Endothelial cell of umbilical vein (primary cell): ENCODE measurements around the gene NPTN. TPM values are rescaled to one million over a fixed set of nuclear protein-coding genes. Genes with fewer than 3 reads are reported as not detected.

ENCODE experiments used
- BruUV-seq: library from RNA; stranded (reverse); fragments of 400-500 nt; replicated peaks from 2 replicates; lab custom pipeline; 2021; lab: Mats Ljungman, UMichigan
- CTCF ChIA-PET: fragments of 300-600, 350-600 bp; sonication (Branson Sonifier 250); formaldehyde crosslinking; loops from one replicate; lab custom pipeline; 2021; ENCODE audit warnings: antibody characterized with exemption, inconsistent platforms; lab: Charles Lee
- POLR2A ChIA-PET: fragments of 300-600, 350-600 bp; sonication (Branson Sonifier 250); formaldehyde crosslinking; loops from one replicate; lab custom pipeline; 2021; ENCODE audit warnings: antibody characterized with exemption, inconsistent platforms; lab: Charles Lee
- DNase-seq: peaks from one replicate; pipeline ENCODE4 v3.0.0-alpha.2; 2011; ENCODE audit warnings: low read depth, low spot score
- FAIRE-seq: peaks from 2 replicates; lab custom pipeline; 2011; peaks lifted over from hg19 to GRCh38; lab: Jason Lieb, UNC
- H2AFZ ChIP-seq: 2 replicates; pipeline ENCODE4 v1.6.0; 2012; ENCODE audit warnings: low read depth, low read length, control low read depth, inconsistent platforms
- H3K27ac ChIP-seq: 2 replicates; pipeline ENCODE4 v1.5.1; 2011; ENCODE audit warnings: low read depth, mild to moderate bottlenecking, control low read depth, low read length, moderate library complexity; ENCODE audit not compliant: insufficient read depth
- H3K27me3 ChIP-seq, 2 experiments: 2 replicates each; pipeline versions ENCODE4 v1.6.0 to v1.6.1; 2011; ENCODE audit warnings: low read length in 2 of 2, mixed read lengths in 1 of 2; ENCODE audit not compliant: control insufficient read depth in 2 of 2, insufficient read depth in 2 of 2
- H3K36me3 ChIP-seq, 2 experiments: 2 replicates in 1 of 2; 3 replicates in 1 of 2; pipeline ENCODE4 v1.5.1; 2011; ENCODE audit warnings: low read length in 2 of 2, mild to moderate bottlenecking in 1 of 2, moderate library complexity in 1 of 2; ENCODE audit not compliant: control insufficient read depth in 2 of 2, insufficient read depth in 2 of 2; ENCODE audit errors: extremely low read depth in 1 of 2
- H3K4me1 ChIP-seq: 3 replicates; pipeline ENCODE4 v1.5.1; 2011; ENCODE audit warnings: mild to moderate bottlenecking, low read length; ENCODE audit not compliant: control insufficient read depth, insufficient read depth; ENCODE audit errors: extremely low read depth
- H3K4me2 ChIP-seq: 2 replicates; pipeline ENCODE4 v1.6.1; 2011; ENCODE audit warnings: low read length, control low read depth, mixed read lengths; ENCODE audit not compliant: insufficient read depth
- H3K4me3 ChIP-seq, 3 experiments: fragments of 200-600 bp in 1 of 3; sonication (generic), shearing (Covaris generic) in 1 of 3; replicated peaks in 1 of 3; 2 replicates each; pipeline ENCODE4 v1.5.1; 2011 to 2016; ENCODE audit warnings: control low read depth in 3 of 3, low read length in 3 of 3, mild to moderate bottlenecking in 2 of 3, inconsistent platforms in 1 of 3, low read depth in 1 of 3, moderate library complexity in 1 of 3; ENCODE audit not compliant: insufficient read depth in 1 of 3
- H3K79me2 ChIP-seq: 2 replicates; pipeline ENCODE4 v1.6.0; 2012; ENCODE audit warnings: low read length, inconsistent platforms; ENCODE audit not compliant: control insufficient read depth, insufficient read depth
- H3K9ac ChIP-seq: replicated peaks from 2 replicates; pipeline ENCODE3; 2011; ENCODE audit warnings: low read length, control low read depth; ENCODE audit not compliant: insufficient read depth; ENCODE audit errors: extremely low read depth
- H3K9me1 ChIP-seq: replicated peaks from 3 replicates; pipeline ENCODE4 v1.6.0; 2011; ENCODE audit warnings: mild to moderate bottlenecking, low read length; ENCODE audit not compliant: control insufficient read depth, insufficient read depth; ENCODE audit errors: extremely low read depth
- H3K9me3 ChIP-seq: replicated peaks from 2 replicates; pipeline ENCODE4 v1.5.1; 2012; ENCODE audit warnings: low read length, inconsistent platforms; ENCODE audit not compliant: control insufficient read depth, insufficient read depth
- H4K20me1 ChIP-seq: replicated peaks from 2 replicates; pipeline ENCODE3; 2011; ENCODE audit warnings: mild to moderate bottlenecking, low read length; ENCODE audit not compliant: control insufficient read depth, insufficient read depth; ENCODE audit errors: extremely low read depth
- FOS ChIP-seq: IDR thresholded peaks from 2 replicates; pipeline ENCODE4 v1.6.1; 2011; ENCODE audit warnings: mild to moderate bottlenecking, low read length, moderate library complexity, borderline replicate concordance; ENCODE audit not compliant: insufficient read depth
- GATA2 ChIP-seq: IDR thresholded peaks from 2 replicates; pipeline ENCODE4 v1.7.0; 2011; ENCODE audit warnings: low read depth, mild to moderate bottlenecking, moderate library complexity, mixed read lengths, low read length; ENCODE audit not compliant: insufficient read length, insufficient read depth
- POLR2A ChIP-seq: IDR thresholded peaks from 2 replicates; pipeline ENCODE4 v1.6.1; 2012; ENCODE audit warnings: low read depth, mild to moderate bottlenecking, control low read depth, low read length
- dilution Hi-C: fragments of 300-500 bp; cut with MboI; formaldehyde crosslinking; loops from one replicate; pipeline ENCODE4 v1.15.0; 2019; ENCODE audit warnings: low sequenced_read_pairs; ENCODE audit not compliant: extremely low pct_ligation_motif_present
- intact Hi-C: fragments of 100-400 bp; cut with micrococcal nuclease; formaldehyde crosslinking; loops from one replicate; pipeline ENCODE4 v1.10.0; 2022
- polyA plus RNA-seq, 4 experiments: library from polyadenylated mRNA; depleted of rRNA in 3 of 4; stranded (reverse) in 3 of 4; unstranded in 1 of 4; fragments of >200 nt; gene quantifications; 2 replicates each; pipeline versions ENCODE4 v1.2.1 to v1.2.3, GENCODE V29; 2011 to 2012; ENCODE audit warnings: missing spikeins in 1 of 4
- total RNA-seq: library from RNA; stranded (reverse); gene quantifications from 2 replicates; pipeline ENCODE4 v1.2.3, GENCODE V29; 2021
- TF ChIP-seq, protein P1 (sequence below): IDR thresholded peaks from 2 replicates; pipeline ENCODE4 v1.6.1; 2011; ENCODE audit not compliant: insufficient read depth, insufficient read length

NPTN gene
- total and polyA plus RNA-seq, 2 donors (not counting 3 experiments of a cell fraction or from before 2014, with no cell fraction given), result 77.4 to 81.3 TPM

- H3K4me3 ChIP-seq, result no peak overlapping the region
- H3K9me1 ChIP-seq, result no peaks in the 10 kb centered on the region
- intact Hi-C loops (loop anchor here (1.0 kb wide), 1 partner anchor 30 kb away; no protein-coding TSS in a partner anchor), dilution Hi-C loops (no loop called here)
- peak overlapping the region; percentile 39 for H3K4me2 ChIP-seq
- H3K27me3 ChIP-seq, result no peaks in the 10 kb centered on the region
- H3K4me1 ChIP-seq, result peaks cover 39% of the 10 kb centered on the region
- CTCF ChIA-PET, result interaction anchor here (1.0 to 2.9 kb wide), 6 partner anchors 10 to 102 kb away, joined by 3 to 16 read pairs (median 5); no protein-coding TSS in a partner anchor
- H3K9ac ChIP-seq, result peak overlapping the region; percentile 15
- no peaks in the 10 kb centered on the region for H3K9me3 ChIP-seq
- no peak for FAIRE-seq
- H3K27ac ChIP-seq, result peak overlapping the region; percentile 34
- BruUV-seq, result no TSS peak
- no peaks in the 10 kb centered on the region for H3K36me3 ChIP-seq
- no peak overlapping the region for H2AFZ ChIP-seq
- H3K79me2 ChIP-seq, result peaks cover 85% of the 10 kb centered on the region
- TF ChIP-seq POLR2A (no peak), GATA2 (peak; percentile 36)
- POLR2A ChIA-PET, result interaction anchor here (0.5 kb wide), 1 partner anchor 12 kb away, joined by 3 read pairs; no protein-coding TSS in a partner anchor
- DNase-seq, result peak; percentile 57
- peaks cover 8% of the 10 kb centered on the region for H4K20me1 ChIP-seq
Measured at GRCh38 chr15:73602446-73602843, 30.7 kb downstream of the NPTN start.

- intact Hi-C loops, result loop anchor here (1.0 to 2.0 kb wide), 2 partner anchors 31 to 37 kb away; no protein-coding TSS in a partner anchor
- Histone ChIP-seq H3K36me3 (no peaks in the 10 kb centered on the region), H3K4me3 (no peak overlapping the region), H2AFZ (no peak overlapping the region), H3K9ac (peak overlapping the region; percentile 15), H3K27me3 (no peaks in the 10 kb centered on the region), H3K9me1 (no peaks in the 10 kb centered on the region), H3K4me1 (peaks cover 39% of the 10 kb centered on the region), H4K20me1 (peaks cover 6% of the 10 kb centered on the region), H3K9me3 (no peaks in the 10 kb centered on the region), H3K79me2 (peaks cover 79% of the 10 kb centered on the region), H3K27ac (peak overlapping the region; percentile 34), H3K4me2 (peak overlapping the region; percentile 39)
- DNase-seq (peak; percentile 53), FAIRE-seq (no peak)
- BruUV-seq, result no TSS peak
- TF ChIP-seq FOS (peak; percentile 20), GATA2 (no peak)
- TF ChIP-seq, protein P1, sequence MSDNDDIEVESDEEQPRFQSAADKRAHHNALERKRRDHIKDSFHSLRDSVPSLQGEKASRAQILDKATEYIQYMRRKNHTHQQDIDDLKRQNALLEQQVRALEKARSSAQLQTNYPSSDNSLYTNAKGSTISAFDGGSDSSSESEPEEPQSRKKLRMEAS, result no peak
- dilution Hi-C loops, result no loop called here
- POLR2A ChIA-PET, result no interaction called here
- CTCF ChIA-PET, result interaction anchor here (1.4 to 1.9 kb wide), 4 partner anchors 11 to 98 kb away, joined by 3 to 8 read pairs (median 4); no protein-coding TSS in a partner anchor
Measured at GRCh38 chr15:73601451-73602445, 31.4 kb downstream of the NPTN start.
